Measurements from ENCODE around the gene ERG.

Gene ERG

GRCh38 chr21:38430401-38430984, 67.8 kb downstream of the ERG start:
- no peak for DNase-seq

GRCh38 chr21:38429011-38429410, 69.3 kb downstream of the ERG start:
- DNase-seq = no peak

- DNase-seq = no peak
These were observed 70.1 kb downstream of the ERG start for GRCh38 chr21:38428211-38428610.

GRCh38 chr21:38424305-38425019, 73.8 kb downstream of the ERG start:
- DNase-seq = no peak

GRCh38 chr21:38422082-38422481, 76.2 kb downstream of the ERG start:
- no peak for DNase-seq

GRCh38 chr21:38420140-38420539, 78.1 kb downstream of the ERG start:
- DNase-seq = peak; percentile 80 to 82

- DNase-seq = peak; percentile 54 to 56
These were observed 80.6 kb downstream of the ERG start for GRCh38 chr21:38417726-38418125.

- DNase-seq = no peak
These were observed 81.5 kb downstream of the ERG start for GRCh38 chr21:38416791-38417190.

- no peak for DNase-seq
These were observed 84.2 kb downstream of the ERG start for GRCh38 chr21:38413958-38414548.

GRCh38 chr21:38410466-38410865, 87.8 kb downstream of the ERG start:
- no peak for DNase-seq

- no peak for DNase-seq
These were observed 88.4 kb downstream of the ERG start for GRCh38 chr21:38409907-38410306.

GRCh38 chr21:38404177-38404576, 94.1 kb downstream of the ERG start:
- DNase-seq = no peak

- DNase-seq = no peak
These were observed 95.5 kb downstream of the ERG start for GRCh38 chr21:38402795-38403194.

GRCh38 chr21:38402291-38402690, 96.0 kb downstream of the ERG start:
- no peak for DNase-seq

- DNase-seq = peak; percentile 30 to 33
These were observed 96.9 kb downstream of the ERG start for GRCh38 chr21:38401191-38401926.

GRCh38 chr21:38400195-38400919, 97.9 kb downstream of the ERG start:
- no peak for DNase-seq

GRCh38 chr21:38399103-38399502, 99.2 kb downstream of the ERG start:
- no peak for DNase-seq

- no peak for DNase-seq
These were observed 102.0 kb downstream of the ERG start for GRCh38 chr21:38396325-38396724.

GRCh38 chr21:38395581-38395980, 102.7 kb downstream of the ERG start:
- no peak for DNase-seq

- DNase-seq = no peak
These were observed 105.6 kb downstream of the ERG start for GRCh38 chr21:38392661-38393060.

- no peak for DNase-seq
These were observed 108.4 kb downstream of the ERG start for GRCh38 chr21:38389896-38390295.

GRCh38 chr21:38389354-38389676, 109.0 kb downstream of the ERG start:
- no peak for DNase-seq

- DNase-seq = no peak
These were observed 109.5 kb downstream of the ERG start for GRCh38 chr21:38388647-38389353.
